ENCODE results near the gene CADPS2.

DNA sequence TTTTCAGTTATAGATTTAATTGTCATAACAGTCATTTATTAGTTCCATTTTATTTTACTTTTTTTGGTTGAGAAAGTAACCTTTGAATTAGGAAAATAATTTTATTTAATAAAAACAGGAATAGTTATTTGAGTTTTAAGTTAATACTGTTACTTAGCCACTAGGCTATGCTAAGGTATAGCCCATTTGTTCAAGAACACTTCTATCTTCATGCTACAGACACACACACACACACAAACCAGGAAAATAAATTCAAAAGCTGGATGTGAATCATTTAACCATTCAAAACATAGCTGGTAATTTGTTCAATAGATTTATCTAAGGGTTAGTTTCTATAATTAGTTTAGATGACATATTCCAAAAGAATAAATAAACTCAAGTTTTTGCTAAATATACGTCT is 335.7 kb downstream of the CADPS2 start:
- no peak for TF ChIP-seq POLR2A (IDR thresholded peaks at IDR 0.05; ENCODE audit: low read depth, low read length)
- TF ChIP-seq POLR2AphosphoS5 (IDR thresholded peaks at IDR 0.05; ENCODE audit: low read depth, low read length), result no peak
- no peak for TF ChIP-seq PAX5 (IDR thresholded peaks at IDR 0.05; ENCODE audit: insufficient read depth, low read length, severe bottlenecking)
- no peak for TF ChIP-seq TAF1 (IDR thresholded peaks at IDR 0.05; ENCODE audit: low read depth, low read length)
- TF ChIP-seq SPI1 (IDR thresholded peaks at IDR 0.05; ENCODE audit: low read depth, low read length), result no peak
- no peak for TF ChIP-seq POU2F2 (IDR thresholded peaks at IDR 0.05; ENCODE audit: low read depth, low read length)
